ENCODE data around the gene PLEKHM3.

The PLEKHM3 gene

GRCh38 chr2:207956771-207957170, 68.6 kb downstream of the PLEKHM3 start:
- no peak for DNase-seq (ENCODE audit: extremely low read depth, insufficient read length)
- no peak for TF ChIP-seq CTCF (IDR thresholded peaks at IDR 0.05; ENCODE audit: insufficient read depth, low read length, poor library complexity, severe bottlenecking)

GRCh38 chr2:207955456-207955855, 69.9 kb downstream of the PLEKHM3 start:
- Histone ChIP-seq H3K36me3 (ENCODE audit: control insufficient read depth, insufficient read depth, low read length) (no peaks in the 10 kb centered on the region), H3K27me3 (replicated peaks; ENCODE audit: control insufficient read depth, insufficient read depth, low read length) (no peaks in the 10 kb centered on the region), H3K4me3 (replicated peaks; ENCODE audit: low read depth, low read length) (no peak overlapping the region)
- no peak for DNase-seq (ENCODE audit: extremely low read depth, insufficient read length)
- TF ChIP-seq CTCF (IDR thresholded peaks at IDR 0.05; ENCODE audit: insufficient read depth, low read length, poor library complexity, severe bottlenecking): no peak

More at GRCh38 chr2:207956771-207957170, 68.6 kb downstream of the PLEKHM3 start:
- Histone ChIP-seq H3K36me3 (ENCODE audit: control insufficient read depth, insufficient read depth, low read length) (no peaks in the 10 kb centered on the region), H3K27me3 (replicated peaks; ENCODE audit: control insufficient read depth, insufficient read depth, low read length) (no peaks in the 10 kb centered on the region), H3K4me3 (replicated peaks; ENCODE audit: low read depth, low read length) (no peak overlapping the region)

- no peak overlapping the region for H3K4me3 ChIP-seq (replicated peaks; ENCODE audit: low read depth, low read length)
- no peak for TF ChIP-seq CTCF (IDR thresholded peaks at IDR 0.05; ENCODE audit: insufficient read depth, low read length, poor library complexity, severe bottlenecking)
- no peak for DNase-seq (ENCODE audit: extremely low read depth, insufficient read length)
- H3K36me3 ChIP-seq (ENCODE audit: control insufficient read depth, insufficient read depth, low read length): no peaks in the 10 kb centered on the region
- no peaks in the 10 kb centered on the region for H3K27me3 ChIP-seq (replicated peaks; ENCODE audit: control insufficient read depth, insufficient read depth, low read length)
These were observed 72.0 kb downstream of the PLEKHM3 start for GRCh38 chr2:207953354-207953753.

- TF ChIP-seq CTCF (IDR thresholded peaks at IDR 0.05; ENCODE audit: insufficient read depth, low read length, poor library complexity, severe bottlenecking): no peak
- Histone ChIP-seq H3K36me3 (ENCODE audit: control insufficient read depth, insufficient read depth, low read length) (no peaks in the 10 kb centered on the region), H3K27me3 (replicated peaks; ENCODE audit: control insufficient read depth, insufficient read depth, low read length) (no peaks in the 10 kb centered on the region), H3K4me3 (replicated peaks; ENCODE audit: low read depth, low read length) (no peak overlapping the region)
- no peak for DNase-seq (ENCODE audit: extremely low read depth, insufficient read length)
These were observed 72.6 kb downstream of the PLEKHM3 start for GRCh38 chr2:207952564-207953345.

- no peak overlapping the region for H3K4me3 ChIP-seq (replicated peaks; ENCODE audit: low read depth, low read length)
- TF ChIP-seq CTCF (IDR thresholded peaks at IDR 0.05; ENCODE audit: insufficient read depth, low read length, poor library complexity, severe bottlenecking): no peak
- no peaks in the 10 kb centered on the region for H3K36me3 ChIP-seq (ENCODE audit: control insufficient read depth, insufficient read depth, low read length)
- DNase-seq (ENCODE audit: extremely low read depth, insufficient read length): no peak
- H3K27me3 ChIP-seq (replicated peaks; ENCODE audit: control insufficient read depth, insufficient read depth, low read length): no peaks in the 10 kb centered on the region
These were observed 73.4 kb downstream of the PLEKHM3 start for GRCh38 chr2:207951734-207952470.

All from GM06990 (cell line).